Measurements from ENCODE around the gene PLOD2. TPM values are rescaled to one million over a fixed set of nuclear protein-coding genes. Genes with fewer than 3 reads are reported as not detected.

Gene PLOD2
- total and polyA plus RNA-seq, 2 of the 8 experiments (the other 6 are each of a cell fraction or from before 2014, with no cell fraction given): 4.0 to 28.7 TPM

- Histone ChIP-seq H3K36me3 (ENCODE audit: control insufficient read depth in 2 of 4, insufficient read depth in 4 of 4, low read length in 3 of 4) (no peaks in the 10 kb centered on the region), H2BK12ac (ENCODE audit: low read depth, low read length) (no peak overlapping the region), H2BK20ac (ENCODE audit: low read length) (no peak overlapping the region), H3K4ac (replicated peaks; ENCODE audit: insufficient read length, low read depth, low read length) (no peak overlapping the region), H4K20me1 (replicated peaks in 1 of 2; ENCODE audit: control insufficient read depth in 1 of 2, insufficient read depth in 2 of 2, low read length in 2 of 2) (no peaks in the 10 kb centered on the region), H3K23ac (ENCODE audit: insufficient read length) (no peak overlapping the region), H3K4me3 (ENCODE audit: extremely low read depth in 1 of 4, insufficient read depth in 2 of 4, low read depth in 3 of 4, low read length in 4 of 4) (no peak overlapping the region), H2AK5ac (ENCODE audit: low read depth, low read length) (no peak overlapping the region), H2BK120ac (replicated peaks; ENCODE audit: low read depth, low read length) (no peak overlapping the region), H2AFZ (ENCODE audit: low read length) (no peak overlapping the region), H3K9ac (replicated peaks in 1 of 4; ENCODE audit: extremely low read depth in 1 of 4, low read depth in 3 of 4, low read length in 3 of 4) (no peak overlapping the region), H3K14ac (ENCODE audit: insufficient read length) (no peak overlapping the region), H3K4me1 (replicated peaks in 1 of 4; ENCODE audit: control insufficient read depth in 3 of 4, insufficient read depth in 4 of 4, low read length in 3 of 4) (no peaks in the 10 kb centered on the region), H3K4me2 (ENCODE audit: insufficient read depth in 1 of 2, low read depth in 2 of 2, low read length in 2 of 2) (no peak overlapping the region), H4K91ac (replicated peaks; ENCODE audit: insufficient read length, low read length) (no peak overlapping the region), H3K79me2 (ENCODE audit: control insufficient read depth in 1 of 2, insufficient read depth in 2 of 2, low read length in 2 of 2) (no peaks in the 10 kb centered on the region), H4K8ac (ENCODE audit: extremely low read depth, insufficient read depth, low read length) (no peak overlapping the region), H3K9me3 (ENCODE audit: insufficient read depth in 2 of 2, low read depth in 1 of 2, low read length in 1 of 2) (no peaks in the 10 kb centered on the region), H3K18ac (ENCODE audit: extremely low read depth, low read length) (no peak overlapping the region), H3K79me1 (ENCODE audit: low read depth, low read length) (no peaks in the 10 kb centered on the region), H3K27me3 (replicated peaks in 1 of 4; ENCODE audit: control insufficient read depth in 3 of 4, extremely low read depth in 1 of 4, insufficient read depth in 3 of 4, low read length in 3 of 4) (no peaks in the 10 kb centered on the region), H4K5ac (ENCODE audit: insufficient read length, low read depth, low read length) (no peak overlapping the region), H2BK5ac (ENCODE audit: low read depth, low read length) (no peak overlapping the region), H2BK15ac (ENCODE audit: low read length) (no peak overlapping the region), H3K56ac (replicated peaks; ENCODE audit: insufficient read length, low read depth, low read length) (no peak overlapping the region), H3K23me2 (ENCODE audit: low read depth, low read length) (no peaks in the 10 kb centered on the region), H3K27ac (ENCODE audit: low read depth, low read length) (no peak overlapping the region)
- no peak for DNase-seq (ENCODE audit: low read depth in 1 of 2, low spot score in 2 of 2)
- ChIA-PET CTCF (ENCODE audit: partially characterized antibody) (interaction anchor here (1.5 to 1.7 kb wide), 2 partner anchors 9 to 383 kb away, joined by 3 to 6 read pairs; no protein-coding TSS in a partner anchor), POLR2A (ENCODE audit: partially characterized antibody) (no interaction called here)
- FAIRE-seq: no peak
- no peak for TF ChIP-seq EGR1 (IDR thresholded peaks at IDR 0.05; ENCODE audit: borderline replicate concordance, low read depth, low read length)
- no peak for TF ChIP-seq CTBP2 (IDR thresholded peaks at IDR 0.05; ENCODE audit: borderline replicate concordance, insufficient read depth, insufficient read length, low read length)
- WGBS, 2 experiments (ENCODE audit: extremely low coverage in 1 of 2, insufficient coverage in 1 of 2, insufficient read length in 1 of 2, insufficient replicate concordance in 2 of 2, low coverage in 1 of 2, low lambda C conversion rate in 2 of 2, missing lambda C conversion rate in 1 of 2): 86% methylated on average over 2 of the region's 2 CpGs; no CpG with 5 or more reads in 1 of the 2 experiments
These were observed 35.8 kb upstream of the PLOD2 start for GRCh38 chr3:146196789-146197188.

Measured in H1 (cell line).